ENCODE data around the gene STAC.

STAC gene

GRCh38 chr3:36488077-36488789, 107.9 kb downstream of the STAC start:
- no peak for DNase-seq (ENCODE audit: low read depth in 1 of 2, low spot score in 1 of 2)

DNA sequence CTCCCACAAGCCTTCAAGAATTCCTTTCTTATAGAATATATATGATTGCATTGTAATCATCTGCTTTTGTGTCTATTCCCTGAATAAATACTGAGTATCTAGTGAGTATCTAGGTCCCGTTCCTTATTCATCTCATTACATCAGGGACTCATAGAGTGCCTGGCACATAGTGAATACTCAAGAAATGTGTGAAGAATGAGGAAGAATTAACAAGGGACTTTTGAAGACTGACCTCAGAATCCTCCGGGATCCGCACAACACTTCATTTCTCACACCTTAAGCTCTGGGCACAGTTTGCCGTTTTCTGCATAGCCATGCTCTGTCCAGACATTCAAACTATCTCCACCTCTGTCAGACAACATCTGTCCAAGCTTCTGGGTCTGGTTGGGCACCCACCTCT, 108.8 kb downstream of the STAC start:
- DNase-seq (ENCODE audit: low read depth in 1 of 2, low spot score in 1 of 2) = no peak
- Histone ChIP-seq H3K4me3 (replicated peaks; ENCODE audit: insufficient read depth, low read length) (no peak overlapping the region), H3K27ac (replicated peaks) (no peak overlapping the region), H3K27me3 (ENCODE audit: insufficient read depth, poor library complexity, severe bottlenecking) (peaks cover 3% of the 10 kb centered on the region)
- no peak for TF ChIP-seq CTCF (IDR thresholded peaks at IDR 0.05; ENCODE audit: insufficient read depth, low read length)
- TF ChIP-seq REST (IDR thresholded peaks at IDR 0.05; ENCODE audit: insufficient replicate concordance, low read depth) = no peak
- no peak for TF ChIP-seq SPI1 (IDR thresholded peaks at IDR 0.05; ENCODE audit: borderline replicate concordance, low read depth)
- no peak for TF ChIP-seq POLR2AphosphoS5 (IDR thresholded peaks at IDR 0.05; ENCODE audit: low read depth)
- no peak for TF ChIP-seq GABPA (IDR thresholded peaks at IDR 0.05; ENCODE audit: low read depth)

More at GRCh38 chr3:36488077-36488789, 107.9 kb downstream of the STAC start:
- Histone ChIP-seq H3K4me3 (replicated peaks; ENCODE audit: insufficient read depth, low read length) (no peak overlapping the region), H3K27me3 (ENCODE audit: insufficient read depth, poor library complexity, severe bottlenecking) (peaks cover 3% of the 10 kb centered on the region), H3K27ac (replicated peaks) (no peak overlapping the region)
- TF ChIP-seq REST (IDR thresholded peaks at IDR 0.05; ENCODE audit: insufficient replicate concordance, low read depth) (no peak), CTCF (IDR thresholded peaks at IDR 0.05; ENCODE audit: insufficient read depth, low read length) (no peak), POLR2AphosphoS5 (IDR thresholded peaks at IDR 0.05; ENCODE audit: low read depth) (no peak), GABPA (IDR thresholded peaks at IDR 0.05; ENCODE audit: low read depth) (no peak), SPI1 (IDR thresholded peaks at IDR 0.05; ENCODE audit: borderline replicate concordance, low read depth) (no peak)

GRCh38 chr3:36489679-36490425, 109.5 kb downstream of the STAC start:
- Histone ChIP-seq H3K27ac (replicated peaks) (no peak overlapping the region), H3K27me3 (ENCODE audit: insufficient read depth, poor library complexity, severe bottlenecking) (peaks cover 3% of the 10 kb centered on the region), H3K4me3 (replicated peaks; ENCODE audit: insufficient read depth, low read length) (no peak overlapping the region)
- TF ChIP-seq SPI1 (IDR thresholded peaks at IDR 0.05; ENCODE audit: borderline replicate concordance, low read depth) (no peak), GABPA (IDR thresholded peaks at IDR 0.05; ENCODE audit: low read depth) (no peak), REST (IDR thresholded peaks at IDR 0.05; ENCODE audit: insufficient replicate concordance, low read depth) (no peak), CTCF (IDR thresholded peaks at IDR 0.05; ENCODE audit: insufficient read depth, low read length) (no peak), POLR2AphosphoS5 (IDR thresholded peaks at IDR 0.05; ENCODE audit: low read depth) (no peak)
- no peak for DNase-seq (ENCODE audit: low read depth in 1 of 2, low spot score in 1 of 2)
